ENCODE results near the gene FADS6. TPM values are rescaled to one million over a fixed set of nuclear protein-coding genes. Genes with fewer than 3 reads are reported as not detected.

Gene FADS6
- total RNA-seq, 1 donor from 2014 or later: not detected

- DNase-seq (peak; percentile 88), ATAC-seq (ENCODE audit: poor library complexity) (peak; percentile 88)
- intact Hi-C loops (cut with DNase I): no loop called here
Observed at GRCh38 chr17:74842599-74843351, 50.7 kb downstream of the FADS6 start.

GRCh38 chr17:74842146-74842598 is 51.3 kb downstream of the FADS6 start:
- no peak for ATAC-seq (ENCODE audit: poor library complexity)
- DNase-seq: no peak
- intact Hi-C loops (cut with DNase I): no loop called here

- peak; percentile 88 for DNase-seq
- peak; percentile 74 for ATAC-seq (ENCODE audit: poor library complexity)
Observed at GRCh38 chr17:74840989-74841666, 52.3 kb downstream of the FADS6 start.

DNA sequence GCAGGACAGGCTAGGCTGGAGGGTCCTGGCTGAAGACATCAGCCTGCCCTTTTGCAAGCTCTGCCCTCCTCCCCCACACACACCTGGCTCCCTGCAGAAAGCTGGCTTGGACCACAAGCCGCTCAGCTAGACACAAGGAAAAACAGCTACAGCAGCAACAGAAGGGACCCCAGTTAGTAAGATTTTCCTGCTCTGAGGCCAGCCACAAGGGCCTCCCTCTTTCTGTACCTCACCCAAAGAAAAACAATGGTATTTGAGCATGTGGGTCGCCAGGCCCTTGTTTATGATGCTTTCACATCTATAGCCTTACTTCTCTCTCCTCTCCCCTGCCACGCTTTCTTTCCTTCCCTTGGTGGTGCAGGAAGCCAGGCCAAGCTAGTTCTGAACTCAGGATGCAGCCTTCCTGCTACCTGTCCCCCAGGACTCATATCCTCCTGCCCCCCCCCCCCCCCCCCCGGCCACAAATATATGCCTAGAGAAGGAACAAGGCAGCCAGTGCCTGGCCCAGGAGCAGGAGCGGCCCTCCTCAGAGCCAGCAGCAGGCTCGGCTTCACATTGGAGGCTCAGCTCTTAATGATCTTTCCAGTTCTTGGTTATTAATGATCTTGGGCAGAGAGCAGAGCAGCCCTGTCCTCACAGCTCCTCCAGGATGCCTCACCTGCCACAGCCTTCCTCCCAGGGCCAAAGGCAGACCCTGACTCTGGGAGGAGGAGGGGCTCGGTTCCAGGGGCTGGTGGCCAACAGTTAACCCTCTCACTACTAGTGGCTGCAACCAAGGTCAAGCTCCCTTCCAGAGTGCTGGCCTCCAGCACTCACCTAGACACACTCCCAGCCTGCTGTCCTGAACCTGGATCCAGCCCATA is 53.2 kb downstream of the FADS6 start:
- ATAC-seq (ENCODE audit: poor library complexity) (no peak), DNase-seq (no peak)
- intact Hi-C loops (cut with DNase I): no loop called here

More at GRCh38 chr17:74840989-74841666, 52.3 kb downstream of the FADS6 start:
- intact Hi-C loops (cut with DNase I): no loop called here

- intact Hi-C loops (cut with DNase I): no loop called here
- ATAC-seq (ENCODE audit: poor library complexity): no peak
- DNase-seq: no peak
Observed at GRCh38 chr17:74838274-74838673, 55.2 kb downstream of the FADS6 start.

DNA sequence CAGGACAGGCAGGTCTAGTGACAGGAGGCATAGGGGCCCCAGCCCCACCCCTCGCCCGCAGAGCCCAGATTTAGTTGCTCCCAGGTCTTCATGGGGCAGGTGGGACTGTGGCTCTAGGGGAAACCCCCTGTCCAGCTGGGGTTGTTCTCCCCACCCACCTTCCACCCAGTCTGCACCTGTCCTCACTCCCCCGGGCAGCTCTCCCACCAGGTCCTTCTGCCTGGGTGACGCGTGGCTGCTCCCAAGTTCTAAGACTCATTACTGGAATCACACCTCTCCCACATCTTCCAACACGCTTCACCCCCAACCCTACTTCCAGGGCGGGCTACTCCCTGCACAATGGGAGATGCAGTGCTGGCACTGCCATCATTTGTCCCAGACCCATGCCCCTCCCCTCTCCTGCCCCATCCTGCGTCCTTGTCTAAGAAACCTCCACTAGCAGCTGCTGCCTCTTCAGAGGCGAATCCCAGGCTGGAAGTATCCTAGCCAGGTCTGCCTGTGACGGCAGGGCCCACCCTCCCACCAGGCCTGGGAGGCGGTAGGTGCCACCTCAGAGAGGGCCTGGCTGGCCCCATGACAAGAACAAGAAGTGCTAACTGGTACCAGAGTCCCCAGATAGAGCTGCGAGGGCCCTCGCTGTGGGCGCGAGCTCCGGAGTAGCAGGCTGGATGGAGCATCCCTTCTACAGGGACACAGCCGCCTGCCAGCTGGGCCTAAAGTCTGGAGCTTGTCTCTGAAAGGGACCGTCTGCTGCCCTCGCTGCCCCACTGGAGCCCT is 56.6 kb downstream of the FADS6 start:
- intact Hi-C loops (cut with DNase I): no loop called here
- ATAC-seq (ENCODE audit: poor library complexity): no peak

DNA sequence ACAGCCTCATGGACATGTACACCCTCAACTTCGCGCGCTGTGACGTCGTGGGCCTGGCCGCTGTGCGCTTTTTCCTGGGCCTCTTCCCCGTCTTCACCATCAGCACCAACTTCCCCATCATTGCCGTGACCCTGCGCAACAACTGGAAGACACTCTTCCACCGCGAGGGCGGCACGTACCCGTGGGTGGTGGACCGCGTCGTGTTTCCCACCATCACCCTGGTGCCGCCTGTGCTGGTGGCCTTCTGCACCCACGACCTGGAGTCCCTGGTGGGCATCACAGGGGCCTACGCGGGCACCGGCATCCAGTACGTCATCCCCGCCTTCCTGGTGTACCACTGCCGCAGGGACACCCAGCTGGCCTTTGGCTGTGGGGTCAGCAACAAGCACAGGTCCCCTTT is 57.2 kb downstream of the FADS6 start:
- no peak for DNase-seq
- intact Hi-C loops (cut with DNase I): no loop called here
- no peak for ATAC-seq (ENCODE audit: poor library complexity)

More for the DNA sequence above, 56.6 kb downstream of the FADS6 start:
- DNase-seq: no peak

DNA sequence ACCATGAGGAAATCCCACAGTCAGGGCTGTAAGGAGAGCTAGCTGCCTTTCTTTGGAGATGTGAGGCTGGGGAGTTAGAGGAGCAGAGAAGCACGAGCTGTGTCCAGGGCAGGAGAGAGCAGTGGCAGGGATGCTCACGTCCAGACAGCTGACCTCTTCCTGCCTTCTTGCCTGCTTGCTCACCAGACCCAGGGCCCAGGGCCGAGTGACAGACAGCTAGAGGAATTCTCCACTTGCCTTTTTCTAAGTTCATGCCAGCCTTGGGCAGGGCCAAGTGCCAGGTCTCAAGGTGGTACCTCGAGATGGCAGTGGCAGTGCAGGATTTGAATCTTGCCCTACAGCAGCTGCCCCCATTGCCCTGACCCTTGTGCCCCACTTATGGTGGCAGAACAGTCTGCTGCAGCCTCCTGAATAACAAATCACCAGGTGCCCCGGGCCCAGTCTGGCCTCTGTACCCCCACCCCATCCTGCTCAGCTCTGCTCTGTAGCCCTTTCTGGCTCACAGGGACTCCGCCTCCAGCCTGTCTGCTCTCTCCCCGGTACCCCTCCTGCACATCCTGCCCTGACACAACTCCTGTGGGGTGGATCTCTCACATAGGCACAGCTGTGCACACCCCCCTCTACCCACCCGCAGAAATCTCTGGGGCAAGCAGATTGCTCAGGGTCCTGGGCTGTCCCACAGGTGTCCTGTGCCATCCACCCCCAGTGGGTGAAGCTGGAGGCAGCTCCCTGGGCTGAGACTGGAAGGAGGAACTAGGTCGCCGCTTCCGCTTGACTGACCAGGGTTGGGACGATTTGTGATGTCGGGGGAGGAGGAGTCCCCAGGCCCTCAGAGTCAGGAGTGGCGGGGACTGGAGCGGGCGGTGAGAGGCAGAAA is 59.7 kb downstream of the FADS6 start:
- DNase-seq: peak; percentile 58
- intact Hi-C loops (cut with DNase I): no loop called here
- ATAC-seq (ENCODE audit: poor library complexity): no peak

DNA sequence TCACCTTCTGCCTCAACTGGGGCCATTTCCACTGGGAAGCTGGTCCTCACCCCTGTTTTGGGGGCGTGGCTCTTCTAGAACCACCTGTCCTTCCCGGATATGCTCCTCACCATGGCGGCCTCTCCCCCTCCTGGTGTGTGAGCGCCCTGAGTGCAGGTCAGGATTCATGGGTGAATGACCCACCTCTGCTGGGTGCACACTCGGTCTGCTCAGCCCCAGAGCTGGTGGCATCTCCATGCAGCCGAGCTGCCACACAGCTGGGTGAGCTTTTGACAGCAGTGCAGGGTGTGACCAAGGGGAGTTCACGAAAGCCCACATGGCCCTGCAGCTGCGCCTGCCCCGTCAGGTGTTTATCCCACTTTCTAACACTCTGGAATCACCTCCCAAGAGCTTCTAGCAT is 61.0 kb downstream of the FADS6 start:
- DNase-seq (no peak), ATAC-seq (ENCODE audit: poor library complexity) (no peak)
- intact Hi-C loops (cut with DNase I): no loop called here

GRCh38 chr17:74831444-74832146 is 61.8 kb downstream of the FADS6 start:
- intact Hi-C loops (cut with DNase I): no loop called here
- DNase-seq (no peak), ATAC-seq (ENCODE audit: poor library complexity) (no peak)

GRCh38 chr17:74830861-74831260 is 62.6 kb downstream of the FADS6 start:
- intact Hi-C loops (cut with DNase I): no loop called here
- ATAC-seq (ENCODE audit: poor library complexity) (no peak), DNase-seq (no peak)

DNA sequence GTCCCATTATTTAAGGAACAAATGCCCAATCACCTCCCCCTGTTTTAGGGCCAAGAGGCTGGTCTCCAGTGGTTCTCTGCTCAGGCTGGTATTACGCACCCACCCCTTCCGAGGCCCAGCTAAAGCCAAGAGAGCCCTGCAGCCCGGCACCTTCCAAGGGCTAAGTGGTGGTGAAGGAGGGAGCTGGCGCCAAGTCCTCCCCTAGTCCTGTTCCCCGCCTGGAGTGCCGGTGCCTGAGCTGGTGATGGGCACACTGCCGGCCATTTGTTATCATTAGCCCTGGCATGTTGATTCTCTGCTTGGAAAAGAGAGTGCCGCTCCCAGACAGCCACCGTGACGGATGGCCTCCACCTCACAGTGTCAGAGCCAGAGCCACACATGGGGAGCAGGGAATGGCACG is 65.6 kb downstream of the FADS6 start:
- ATAC-seq (ENCODE audit: poor library complexity) (no peak), DNase-seq (no peak)
- intact Hi-C loops (cut with DNase I): no loop called here

Other genes starting within 250 kb of the FADS6 start
- not detected for gene CD300LF, start 180.7 kb downstream of the FADS6 start, total RNA-seq
- gene RAB37, start 156.4 kb downstream of the FADS6 start, total RNA-seq: 4.1 TPM
- 13.7 TPM for gene NHERF1, start 145.0 kb downstream of the FADS6 start, total RNA-seq
- 18.6 TPM for gene NAT9, start 117.3 kb downstream of the FADS6 start, total RNA-seq
- gene GRIN2C, start 33.7 kb downstream of the FADS6 start, total RNA-seq: 0.65 TPM
- 4.6 TPM for gene FDXR, start 20.6 kb downstream of the FADS6 start, total RNA-seq
- gene USH1G, start 29.6 kb upstream of the FADS6 start, total RNA-seq: not detected
- gene OTOP2, start 30.6 kb upstream of the FADS6 start, total RNA-seq: not detected
- gene OTOP3, start 42.3 kb upstream of the FADS6 start, total RNA-seq: not detected
- 9.0 TPM for gene HID1, start 79.1 kb upstream of the FADS6 start, total RNA-seq
- gene CDR2L, start 94.0 kb upstream of the FADS6 start, total RNA-seq: 18.4 TPM
- 46.6 TPM for gene MRPL58, start 119.0 kb upstream of the FADS6 start, total RNA-seq
- gene ATP5PD, start 153.3 kb upstream of the FADS6 start, total RNA-seq: 832 TPM
- 23.8 TPM for gene KCTD2, start 153.6 kb upstream of the FADS6 start, total RNA-seq
- gene SLC16A5, start 194.3 kb upstream of the FADS6 start, total RNA-seq: 6.5 TPM
- 5.3 TPM for gene ARMC7, start 216.3 kb upstream of the FADS6 start, total RNA-seq
- 24.6 TPM for gene NT5C, start 238.1 kb upstream of the FADS6 start, total RNA-seq